T-cell (primary cell): Measurements from ENCODE around the gene CGB3. TPM values are rescaled to one million over a fixed set of nuclear protein-coding genes. Genes with fewer than 3 reads are reported as not detected.
A peak's percentile ranks its signal among the peaks of the same experiment; 100 is the strongest.
"Not testable (repeated sequence)": the region's sequence is repeated elsewhere in the genome, so short reads cannot be mapped to it uniquely, and the experiment has no call there.

Source experiments
- ATAC-seq, 4 experiments: fragments of 200-7000 bp in 3 of 4; fragments of 150-1000 bp in 1 of 4; cut with Tn5 transposase; replicated peaks in 1 of 4; 1 replicate in 3 of 4; 2 replicates in 1 of 4; pipeline ENCODE4 v1.10.0; 2021; ENCODE audit warnings: moderate library complexity in 3 of 4, mild to moderate bottlenecking in 2 of 4, moderate number of reproducible peaks in 1 of 4
- CTCF ChIA-PET, 2 donors: fragments of 300-600 bp; sonication (Branson Sonifier 250); formaldehyde crosslinking; loops; one replicate each; lab custom pipeline; 2022; ENCODE audit warnings: antibody characterized with exemption in 2 of 2; lab: Charles Lee
- POLR2A ChIA-PET, 2 donors: fragments of 300-600 bp; sonication (Branson Sonifier 250); formaldehyde crosslinking; loops; one replicate each; lab custom pipeline; 2022; ENCODE audit warnings: antibody characterized with exemption in 2 of 2; lab: Charles Lee
- DNase-seq, 35 experiments: peaks; one replicate each; pipeline versions ENCODE4 v3.0.0 to v3.0.0-alpha.2; 2013 to 2023
- H3K27ac ChIP-seq: one replicate; pipeline ENCODE4 v1.5.1; 2013; ENCODE audit warnings: low read length
- H3K27me3 ChIP-seq, 2 experiments: replicated peaks in 1 of 2; 1 replicate in 1 of 2; 2 replicates in 1 of 2; pipeline versions ENCODE4 v1.6.1 to v1.7.0; 2013; ENCODE audit warnings: low read length in 1 of 2, mixed read lengths in 1 of 2; ENCODE audit not compliant: control insufficient read depth in 2 of 2, insufficient read depth in 2 of 2; ENCODE audit errors: extremely low read depth in 1 of 2
- H3K36me3 ChIP-seq, 2 donors: 1 replicate in 1 of 2; 2 replicates in 1 of 2; pipeline versions ENCODE4 v1.6.1 to v1.7.0; 2013; ENCODE audit warnings: low read length in 1 of 2; ENCODE audit not compliant: control insufficient read depth in 2 of 2, insufficient read depth in 1 of 2; ENCODE audit errors: extremely low read depth in 1 of 2
- H3K4me1 ChIP-seq, 2 experiments: 1 replicate in 1 of 2; 2 replicates in 1 of 2; pipeline versions ENCODE4 v1.6.1 to v1.7.0; 2013; ENCODE audit warnings: low read length in 2 of 2, mixed read lengths in 1 of 2; ENCODE audit not compliant: insufficient read depth in 2 of 2, control insufficient read depth in 1 of 2; ENCODE audit errors: extremely low read depth in 1 of 2
- H3K4me3 ChIP-seq, 2 donors: 1 replicate in 1 of 2; 2 replicates in 1 of 2; pipeline versions ENCODE4 v1.5.1 to v1.7.0; 2013; ENCODE audit warnings: mild to moderate bottlenecking in 2 of 2, low read length in 1 of 2, moderate library complexity in 1 of 2; ENCODE audit not compliant: control insufficient read depth in 1 of 2; ENCODE audit errors: extremely low read depth in 1 of 2
- H3K9me3 ChIP-seq: 2 replicates; pipeline ENCODE4 v1.7.0; 2013
- H3K27ac Mint-ChIP-seq, 2 donors: one replicate each; pipeline ENCODE4 v1.8.0; 2020 to 2021; ENCODE audit warnings: mild to moderate bottlenecking in 2 of 2, mixed read lengths in 2 of 2
- H3K27me3 Mint-ChIP-seq, 2 donors: one replicate each; pipeline ENCODE4 v1.8.0; 2021 to 2022; ENCODE audit warnings: mixed read lengths in 2 of 2
- H3K36me3 Mint-ChIP-seq: one replicate; pipeline ENCODE4 v1.8.0; 2021; ENCODE audit warnings: mixed read lengths
- H3K4me1 Mint-ChIP-seq, 3 donors: one replicate each; pipeline ENCODE4 v1.8.0; 2020 to 2022; ENCODE audit warnings: mixed read lengths in 3 of 3, mild to moderate bottlenecking in 1 of 3
- H3K4me3 Mint-ChIP-seq, 3 donors: one replicate each; pipeline ENCODE4 v1.8.0; 2020 to 2022; ENCODE audit warnings: mild to moderate bottlenecking in 3 of 3, mixed read lengths in 3 of 3, moderate library complexity in 3 of 3
- H3K9me3 Mint-ChIP-seq, 3 donors: one replicate each; pipeline ENCODE4 v1.8.0; 2020 to 2022; ENCODE audit warnings: mixed read lengths in 3 of 3
- WGBS: methylation state at CpG from one replicate; pipeline ENCODE4 v1.1.5; 2013; ENCODE audit warnings: missing lambda C conversion rate; ENCODE audit not compliant: insufficient coverage; 5-methylcytosine and 5-hydroxymethylcytosine counted together
- total RNA-seq, 35 experiments: library from RNA in 6 of 35; stranded (reverse) in 6 of 35; fragments of 120-200 nt in 1 of 35; gene quantifications; one replicate each; pipeline versions ENCODE4 v1.2.1 to v1.2.4 and lab custom pipeline; 2013 to 2026

CGB3 gene
- not detected for total RNA-seq
- not detected for total RNA-seq (2013)
- 0 reads per million in 29 experiments for total RNA-seq (lab: John Stamatoyannopoulos, UW)

DNA sequence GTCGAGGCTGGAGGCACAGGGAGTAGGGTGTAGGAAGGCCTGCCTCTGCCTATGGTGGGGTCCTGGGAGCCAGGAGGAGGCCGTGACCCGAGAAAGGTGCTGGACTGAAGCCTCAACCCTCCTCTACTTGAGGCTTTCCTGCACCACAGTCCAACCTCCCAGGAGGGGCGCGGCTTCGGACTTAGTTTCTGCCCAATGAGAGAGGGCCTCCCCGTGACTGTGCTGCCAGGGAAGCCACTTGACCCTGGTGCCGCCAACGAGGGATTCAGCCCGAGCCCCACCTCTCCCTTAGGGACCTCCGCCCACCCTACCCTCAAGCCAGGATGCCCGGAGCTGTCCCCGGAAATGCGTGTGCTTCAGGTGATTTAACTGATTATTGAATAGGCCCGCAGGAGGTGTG is at the start of gene CGB3:
Gene CGB3 (minus strand): TSS at position 101 of the 400 bp plus-strand sequence. CDS start 362 bp downstream, outside the sequence.
- peaks cover under 1 to 12% of the 10 kb centered on the region in 2 experiments for H3K4me1 ChIP-seq
- CTCF ChIA-PET, ATAC-seq, H3K27ac ChIP-seq, H3K27me3 Mint-ChIP-seq, H3K4me3 Mint-ChIP-seq, H3K4me3 ChIP-seq, H3K36me3 Mint-ChIP-seq, H3K9me3 Mint-ChIP-seq, DNase-seq, H3K36me3 ChIP-seq, POLR2A ChIA-PET, H3K9me3 ChIP-seq, H3K27ac Mint-ChIP-seq: not testable (repeated sequence)
- WGBS: no CpG with 5 or more reads among the region's 15 CpGs
- H3K4me1 Mint-ChIP-seq: peaks cover 12 to 19% (median 19%) of the 10 kb centered on the region in 3 donors
- peaks cover 0 to 11% of the 10 kb centered on the region in 2 experiments for H3K27me3 ChIP-seq

DNA sequence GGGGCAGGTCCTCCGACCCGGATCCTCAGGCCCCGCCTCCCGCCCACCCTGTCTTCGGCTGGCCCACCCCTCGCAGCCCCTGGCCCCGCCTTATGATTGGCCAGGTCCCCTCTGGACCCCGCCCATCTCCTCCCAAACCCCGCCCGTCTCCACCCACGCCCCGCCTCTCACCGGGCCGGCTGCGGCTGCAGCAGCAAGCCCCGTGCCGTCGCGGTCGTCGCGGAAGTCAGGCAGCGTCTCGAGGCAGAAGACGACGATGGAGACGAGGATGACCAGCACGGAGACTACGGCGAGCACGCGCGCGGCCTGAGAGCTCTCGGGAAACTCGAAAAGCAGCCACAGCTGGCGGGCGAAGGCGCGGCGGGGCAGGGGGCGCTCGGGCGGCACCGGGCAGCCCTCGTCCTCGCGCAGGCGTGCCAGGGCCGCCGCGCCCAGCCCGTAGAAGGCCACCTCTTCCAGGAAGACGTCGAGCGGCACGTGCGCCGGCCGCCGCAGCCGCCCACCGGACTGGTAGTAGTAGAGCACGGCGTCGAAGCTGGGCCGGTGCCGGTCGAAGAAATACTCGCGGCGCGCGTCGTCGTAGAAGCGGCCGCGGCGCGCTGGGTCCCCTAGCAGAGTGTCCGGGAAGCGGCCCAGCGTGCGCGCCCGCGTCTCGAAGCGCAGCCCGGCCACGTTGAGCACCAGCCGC is 47.9 kb upstream of the CGB3 start:
- no peak overlapping the region for H3K27ac Mint-ChIP-seq
- peaks cover 58 to 78% of the 10 kb centered on the region in 2 donors for H3K27me3 Mint-ChIP-seq
- Histone ChIP-seq H3K36me3 (no peaks in the 10 kb centered on the region), H3K27me3 (peaks cover 5 to 76% of the 10 kb centered on the region in 2 experiments), H3K4me1 (peaks cover 0 to 12% of the 10 kb centered on the region in 2 experiments), H3K9me3 (no peaks in the 10 kb centered on the region), H3K27ac (no peak overlapping the region), H3K4me3 (no peak overlapping the region)
- peak in 3 of 35 experiments; percentile 11 to 25 (median 21) for DNase-seq
- peak in 3 of 4 experiments; percentile 30 to 52 (median 34) for ATAC-seq
- peaks cover 0 to 5% (median 0%) of the 10 kb centered on the region in 3 donors for H3K9me3 Mint-ChIP-seq
- H3K4me1 Mint-ChIP-seq: peaks cover 10 to 17% (median 12%) of the 10 kb centered on the region in 3 donors
- ChIA-PET CTCF (no interaction called here), POLR2A (no interaction called here)
- H3K36me3 Mint-ChIP-seq: no peaks in the 10 kb centered on the region
- WGBS: 13% methylated on average over 88 of the region's 93 CpGs
- peak overlapping the region in 1 of 3 donors; percentile 15 for H3K4me3 Mint-ChIP-seq

DNA sequence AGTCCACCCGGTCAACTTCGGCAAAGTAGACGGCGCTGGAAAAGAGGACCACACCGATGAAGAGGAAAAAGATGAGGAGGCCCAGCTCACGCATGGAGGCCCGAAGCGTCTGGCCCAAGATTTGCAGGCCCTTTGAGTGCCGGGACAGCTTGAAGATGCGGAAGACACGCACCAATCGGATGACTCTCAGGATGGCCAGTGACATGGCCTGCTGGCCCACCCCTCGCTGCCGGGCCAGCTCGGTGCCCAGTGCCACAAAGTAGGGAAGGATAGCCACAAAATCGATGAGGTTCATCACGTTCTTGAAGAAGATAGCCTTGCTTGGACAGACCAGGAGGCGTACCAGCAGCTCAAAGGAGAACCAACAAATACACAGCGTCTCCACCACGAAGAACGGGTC is 46.3 kb upstream of the CGB3 start:
- H3K9me3 ChIP-seq: no peaks in the 10 kb centered on the region
- WGBS: 94% methylated on average over 21 of the region's 21 CpGs
- ATAC-seq (no peak), DNase-seq (no peak)
- H3K27me3 Mint-ChIP-seq: peaks cover 66 to 82% of the 10 kb centered on the region in 2 donors
- H3K27ac Mint-ChIP-seq: peak overlapping the region in 1 of 2 donors; percentile 7
- H3K36me3 ChIP-seq: no peaks in the 10 kb centered on the region
- peaks cover 0 to 5% (median 0%) of the 10 kb centered on the region in 3 donors for H3K9me3 Mint-ChIP-seq
- no peaks in the 10 kb centered on the region for H3K36me3 Mint-ChIP-seq
- no peak overlapping the region for H3K4me3 ChIP-seq
- ChIA-PET CTCF (interaction anchor here in 1 of 2 donors (0.6 kb wide), 1 partner anchor 699 kb away, joined by 4 read pairs; no protein-coding TSS in a partner anchor), POLR2A (no interaction called here)
- H3K4me1 Mint-ChIP-seq: peaks cover 12 to 21% (median 12%) of the 10 kb centered on the region in 3 donors
- no peak overlapping the region for H3K27ac ChIP-seq
- no peak overlapping the region for H3K4me3 Mint-ChIP-seq
- peaks cover 0 to 12% of the 10 kb centered on the region in 2 experiments for H3K4me1 ChIP-seq
- peaks cover 7 to 80% of the 10 kb centered on the region in 2 experiments for H3K27me3 ChIP-seq

DNA sequence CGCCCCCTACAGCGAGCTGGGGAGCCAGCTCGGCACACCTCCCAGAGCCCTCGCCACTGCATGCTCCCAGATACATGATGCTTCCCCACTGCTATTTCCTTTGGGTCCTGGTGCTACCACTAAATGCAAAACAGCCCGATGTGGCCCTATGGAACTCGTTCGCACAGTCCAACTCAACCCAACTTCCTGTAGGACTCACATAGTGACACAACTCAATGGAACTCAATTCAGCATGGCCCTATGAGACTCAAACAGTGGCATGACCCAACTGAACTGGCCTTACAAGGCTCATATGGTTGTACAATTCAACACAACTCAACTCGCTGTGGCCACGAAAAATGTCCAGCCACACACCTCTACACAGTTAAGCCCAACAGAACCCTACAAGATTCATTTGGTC is 44.9 kb upstream of the CGB3 start:
- Histone ChIP-seq H3K4me1 (peaks cover 0 to 19% of the 10 kb centered on the region in 2 experiments), H3K36me3 (no peaks in the 10 kb centered on the region), H3K4me3 (no peak overlapping the region), H3K9me3 (no peaks in the 10 kb centered on the region), H3K27ac (no peak overlapping the region), H3K27me3 (peaks cover 7 to 81% of the 10 kb centered on the region in 2 experiments)
- ATAC-seq (no peak), DNase-seq (no peak)
- no peak overlapping the region for H3K27ac Mint-ChIP-seq
- H3K4me3 Mint-ChIP-seq: no peak overlapping the region
- H3K9me3 Mint-ChIP-seq: peaks cover 0 to 5% (median 0%) of the 10 kb centered on the region in 3 donors
- H3K36me3 Mint-ChIP-seq: no peaks in the 10 kb centered on the region
- POLR2A ChIA-PET: no interaction called here
- WGBS: 95% methylated on average over 9 of the region's 9 CpGs
- CTCF ChIA-PET: no interaction called here
- peaks cover 60 to 78% of the 10 kb centered on the region in 2 donors for H3K27me3 Mint-ChIP-seq
- peaks cover 12 to 21% (median 13%) of the 10 kb centered on the region in 3 donors for H3K4me1 Mint-ChIP-seq

DNA sequence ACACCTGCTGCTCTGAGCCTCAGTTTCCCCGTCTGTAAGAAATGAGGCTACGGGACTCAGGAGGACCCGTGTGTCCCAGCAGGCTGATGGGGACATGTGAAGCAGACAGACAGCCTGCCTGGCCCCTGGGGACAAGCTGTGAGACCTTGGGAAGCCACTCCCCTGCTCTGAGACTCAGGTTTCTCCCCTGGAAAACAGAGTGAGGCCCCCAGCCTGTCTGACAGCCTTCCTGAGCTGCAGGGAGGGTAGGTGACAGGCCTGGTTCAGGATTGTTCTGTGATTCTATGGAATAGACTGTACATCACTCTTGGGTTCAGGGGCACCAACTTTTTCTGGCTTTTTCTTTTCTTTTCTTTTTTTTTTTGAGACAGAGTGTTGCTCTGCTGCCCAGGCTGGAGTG is 43.4 kb upstream of the CGB3 start:
- Histone ChIP-seq H3K27ac (no peak overlapping the region), H3K27me3 (peaks cover 7 to 81% of the 10 kb centered on the region in 2 experiments), H3K4me3 (no peak overlapping the region), H3K36me3 (no peaks in the 10 kb centered on the region), H3K4me1 (peaks cover 0 to 12% of the 10 kb centered on the region in 2 experiments), H3K9me3 (no peaks in the 10 kb centered on the region)
- POLR2A ChIA-PET: no interaction called here
- peaks cover 46 to 73% of the 10 kb centered on the region in 2 donors for H3K27me3 Mint-ChIP-seq
- H3K4me3 Mint-ChIP-seq: no peak overlapping the region
- WGBS: 53% methylated on average over 3 of the region's 3 CpGs
- H3K9me3 Mint-ChIP-seq: peaks cover 0 to 5% (median 0%) of the 10 kb centered on the region in 3 donors
- ATAC-seq (no peak), DNase-seq (no peak)
- CTCF ChIA-PET: interaction anchor here (0.6 to 0.7 kb wide), 2 partner anchors 9 to 155 kb away, joined by 3 to 4 read pairs; no protein-coding TSS in a partner anchor
- H3K4me1 Mint-ChIP-seq: peaks cover 1 to 11% (median 6%) of the 10 kb centered on the region in 3 donors
- no peaks in the 10 kb centered on the region for H3K36me3 Mint-ChIP-seq
- no peak overlapping the region for H3K27ac Mint-ChIP-seq

DNA sequence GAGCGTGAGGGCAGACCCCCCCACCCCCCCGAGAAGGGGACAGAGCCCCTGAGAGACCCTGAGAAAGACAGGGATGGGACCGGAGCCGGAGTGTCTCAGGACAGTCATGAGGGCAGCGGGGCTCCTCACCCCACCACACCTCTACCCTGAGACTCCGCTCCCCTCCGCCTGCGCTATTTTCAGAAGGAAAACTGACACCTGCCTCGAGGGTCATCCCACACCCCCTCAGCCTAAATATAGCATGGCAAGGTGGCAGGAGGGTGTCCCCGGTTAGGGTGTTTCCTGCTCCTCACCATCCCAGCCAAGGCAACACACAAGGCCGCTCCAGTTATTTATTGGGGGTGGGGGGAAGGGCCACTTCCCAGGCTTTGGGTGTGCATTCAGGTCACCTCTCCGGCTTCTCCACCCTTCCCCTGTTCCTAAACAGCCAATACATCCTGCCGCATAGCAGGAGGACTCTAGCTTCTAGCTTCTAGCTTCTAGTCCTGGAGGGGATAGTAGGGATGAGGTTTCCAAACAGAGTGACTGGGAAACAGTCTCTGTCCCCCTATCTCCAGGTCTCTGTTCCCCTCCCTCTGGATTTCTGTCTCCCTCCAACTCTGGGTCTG is 41.9 kb upstream of the CGB3 start:
- Histone ChIP-seq H3K27me3 (peaks cover 7 to 89% of the 10 kb centered on the region in 2 experiments), H3K36me3 (no peaks in the 10 kb centered on the region), H3K4me1 (peaks cover 0 to 7% of the 10 kb centered on the region in 2 experiments), H3K27ac (no peak overlapping the region), H3K4me3 (no peak overlapping the region), H3K9me3 (no peaks in the 10 kb centered on the region)
- ChIA-PET CTCF (no interaction called here), POLR2A (no interaction called here)
- Mint-ChIP-seq H3K36me3 (no peaks in the 10 kb centered on the region), H3K27ac (no peak overlapping the region), H3K4me3 (no peak overlapping the region), H3K4me1 (peaks cover 0 to 9% (median 3%) of the 10 kb centered on the region in 3 donors), H3K27me3 (peaks cover 44 to 68% of the 10 kb centered on the region in 2 donors), H3K9me3 (peaks cover 0 to 5% (median 0%) of the 10 kb centered on the region in 3 donors)
- ATAC-seq (no peak), DNase-seq (no peak)
- WGBS: no CpG with 5 or more reads among the region's 13 CpGs
